SK-N-SH (cell line): ENCODE results near the gene VEGFA. TPM values are rescaled to one million over a fixed set of nuclear protein-coding genes. Genes with fewer than 3 reads are reported as not detected.

Source experiments
- CTCF ChIA-PET: fragments of 300-600, 350-600 bp; formaldehyde crosslinking; extraction: SDS; loops from one replicate; lab custom pipeline; 2021; lab: Yijun Ruan, JAX
- POLR2A ChIA-PET: fragments of 350-600 bp; sonication (Branson Sonifier 250); formaldehyde crosslinking; extraction: SDS; loops from one replicate; lab custom pipeline; 2020; ENCODE audit warnings: antibody characterized with exemption, inconsistent platforms; lab: Yijun Ruan, JAX
- DNase-seq: peaks from one replicate; pipeline ENCODE4 v3.0.0; 2012
- H2AFZ ChIP-seq: fragments of 200-600 bp; sonication (generic); 2 replicates; pipeline ENCODE4 v1.8.1; 2016; ENCODE audit warnings: antibody characterized with exemption, mild to moderate bottlenecking, low read depth
- H3F3A ChIP-seq: fragments of 200-600 bp; sonication (generic); replicated peaks from 2 replicates; pipeline ENCODE3; 2016; ENCODE audit warnings: antibody characterized with exemption, mild to moderate bottlenecking; ENCODE audit not compliant: insufficient read depth
- H3K27ac ChIP-seq, 2 experiments: fragments of 200-500 bp in 1 of 2; fragments of 200-600 bp in 1 of 2; sonication (Bioruptor generic) in 1 of 2; sonication (generic), shearing (Covaris generic) in 1 of 2; 2 replicates each; pipeline versions ENCODE4 v1.5.1 to v1.6.1; 2014 to 2016; ENCODE audit warnings: low read depth in 2 of 2, inconsistent platforms in 1 of 2, low read length in 1 of 2, mild to moderate bottlenecking in 1 of 2, mixed read lengths in 1 of 2
- H3K27me3 ChIP-seq: fragments of 200-600 bp; sonication (generic), shearing (Covaris generic); 2 replicates; pipeline ENCODE4 v1.6.1; 2016; ENCODE audit warnings: mixed run types; ENCODE audit not compliant: insufficient read depth
- H3K36me3 ChIP-seq, 2 experiments: fragments of 200-500 bp in 1 of 2; fragments of 200-600 bp in 1 of 2; sonication (Bioruptor generic) in 1 of 2; sonication (generic) in 1 of 2; replicated peaks in 1 of 2; 2 replicates each; pipeline versions ENCODE3 to v1.5.1; 2014 to 2016; ENCODE audit warnings: low read length in 1 of 2, mild to moderate bottlenecking in 1 of 2; ENCODE audit not compliant: insufficient read depth in 2 of 2, control insufficient read depth in 1 of 2
- H3K4me1 ChIP-seq, 2 experiments: fragments of 200-500 bp in 1 of 2; fragments of 200-600 bp in 1 of 2; sonication (Bioruptor generic) in 1 of 2; sonication (generic), shearing (Covaris generic) in 1 of 2; 2 replicates each; pipeline versions ENCODE4 v1.5.1 to v1.6.1; 2014 to 2016; ENCODE audit warnings: low read depth in 1 of 2, low read length in 1 of 2, mixed run types in 1 of 2; ENCODE audit not compliant: insufficient read depth in 2 of 2, control insufficient read depth in 1 of 2
- H3K4me2 ChIP-seq: fragments of 200-600 bp; sonication (generic), shearing (Covaris generic); 2 replicates; pipeline ENCODE4 v1.6.1; 2017; ENCODE audit warnings: mixed run types
- H3K4me3 ChIP-seq, 2 experiments: fragments of 200-500 bp in 1 of 2; fragments of 200-600 bp in 1 of 2; sonication (Bioruptor generic) in 1 of 2; sonication (generic), shearing (Covaris generic) in 1 of 2; 2 replicates each; pipeline versions ENCODE4 v1.5.1 to v1.8.1; 2014 to 2016; ENCODE audit warnings: low read depth in 2 of 2, inconsistent platforms in 1 of 2, low read length in 1 of 2, mild to moderate bottlenecking in 1 of 2, mixed read lengths in 1 of 2, moderate library complexity in 1 of 2
- H3K79me2 ChIP-seq: fragments of 200-600 bp; sonication (generic); 2 replicates; pipeline ENCODE4 v1.8.1; 2017; ENCODE audit warnings: mild to moderate bottlenecking; ENCODE audit not compliant: insufficient read depth
- H3K9ac ChIP-seq: fragments of 200-600 bp; sonication (generic); 2 replicates; pipeline ENCODE4 v1.6.1; 2017; ENCODE audit warnings: mixed run types
- H3K9me2 ChIP-seq: fragments of 200-600 bp; sonication (generic); 2 replicates; pipeline ENCODE4 v1.6.1; 2017; ENCODE audit warnings: mixed run types
- H3K9me3 ChIP-seq: fragments of 200-600 bp; sonication (generic); 2 replicates; pipeline ENCODE4 v1.6.1; 2017; ENCODE audit warnings: mixed run types, mild to moderate bottlenecking, moderate library complexity
- H4K20me1 ChIP-seq: fragments of 200-600 bp; sonication (generic); 2 replicates; pipeline ENCODE4 v1.6.1; 2017; ENCODE audit warnings: mild to moderate bottlenecking, mixed run types; ENCODE audit not compliant: insufficient read depth
- FOXM1 ChIP-seq: IDR thresholded peaks from 2 replicates; pipeline ENCODE4 v1.4.0; 2012; ENCODE audit warnings: low read depth, mild to moderate bottlenecking
- IRF3 ChIP-seq: fragments of 150-350 bp; IDR thresholded peaks from 2 replicates; pipeline ENCODE4 v1.6.1; 2016; ENCODE audit warnings: mild to moderate bottlenecking, low read depth, low read length
- JUND ChIP-seq: IDR thresholded peaks from 2 replicates; pipeline ENCODE4 v1.4.0; 2012
- MEF2A ChIP-seq: IDR thresholded peaks from 2 replicates; pipeline ENCODE4 v1.4.0; 2012; ENCODE audit warnings: low read depth, borderline replicate concordance
- MXI1 ChIP-seq: IDR thresholded peaks from 2 replicates; pipeline ENCODE4 v1.6.1; 2012; ENCODE audit warnings: mild to moderate bottlenecking, low read depth, low read length, improper control_type of control experiment
- NRF1 ChIP-seq: IDR thresholded peaks from 2 replicates; pipeline ENCODE4 v1.6.1; 2012; ENCODE audit warnings: low read depth, mild to moderate bottlenecking, low read length
- POLR2AphosphoS5 ChIP-seq: IDR thresholded peaks from 2 replicates; pipeline ENCODE4 v1.6.1; 2012; ENCODE audit warnings: low read depth, low read length
- RCOR1 ChIP-seq: fragments of 150-350 bp; IDR thresholded peaks from 2 replicates; pipeline ENCODE4 v1.6.1; 2017; ENCODE audit warnings: antibody characterized with exemption, low read length
- TAF1 ChIP-seq: IDR thresholded peaks from 2 replicates; pipeline ENCODE4 v1.6.1; 2012; ENCODE audit warnings: low read depth, mild to moderate bottlenecking, low read length, moderate library complexity, borderline replicate concordance
- TCF12 ChIP-seq: IDR thresholded peaks from 2 replicates; pipeline ENCODE4 v1.4.0; 2012
- WGBS: methylation state at CpG from one replicate; pipeline ENCODE4 v1.1.6; 2017; ENCODE audit warnings: low lambda C conversion rate; 5-methylcytosine and 5-hydroxymethylcytosine counted together
- polyA plus RNA-seq, 3 experiments: library from polyadenylated mRNA; depleted of rRNA; stranded (reverse); fragments of >200 nt; gene quantifications; 2 replicates each; pipeline ENCODE4 v1.2.3, GENCODE V29; 2012
- TF ChIP-seq, protein P1 (sequence below): IDR thresholded peaks from 2 replicates; pipeline ENCODE4 v1.6.1; 2012; ENCODE audit warnings: mild to moderate bottlenecking, low read depth, low read length, moderate library complexity
- TF ChIP-seq, protein P2 (sequence below): IDR thresholded peaks from 2 replicates; pipeline ENCODE4 v1.4.0; 2012; ENCODE audit warnings: low read depth

The VEGFA gene
- polyA plus RNA-seq, 1 of the 3 experiments (the other 2 are of a cell fraction), result 81.0 TPM

GRCh38 chr6:43771858-43772680, 2.1 kb downstream of the VEGFA start:
- Histone ChIP-seq H3K9me3 (no peaks in the 10 kb centered on the region; the same call in 1 of the 2 replicates), H3K9ac (peak overlapping the region; percentile 93), H4K20me1 (peaks cover 43% of the 10 kb centered on the region), H3K4me1 (peaks cover 23 to 60% of the 10 kb centered on the region in 2 experiments), H3F3A (no peaks in the 10 kb centered on the region), H3K79me2 (peaks cover 68% of the 10 kb centered on the region), H3K27ac (peak overlapping the region; percentile 85 to 93), H3K9me2 (no peaks in the 10 kb centered on the region), H3K4me3 (peak overlapping the region; percentile 94 to 95), H3K27me3 (no peaks in the 10 kb centered on the region), H3K36me3 (peaks cover 3 to 14% of the 10 kb centered on the region in 2 experiments), H3K4me2 (peak overlapping the region; percentile 99), H2AFZ (0 out of 2 replicates have a peak overlapping the region, but pooled peaks have one; percentile 59)
- TF ChIP-seq, protein P1, sequence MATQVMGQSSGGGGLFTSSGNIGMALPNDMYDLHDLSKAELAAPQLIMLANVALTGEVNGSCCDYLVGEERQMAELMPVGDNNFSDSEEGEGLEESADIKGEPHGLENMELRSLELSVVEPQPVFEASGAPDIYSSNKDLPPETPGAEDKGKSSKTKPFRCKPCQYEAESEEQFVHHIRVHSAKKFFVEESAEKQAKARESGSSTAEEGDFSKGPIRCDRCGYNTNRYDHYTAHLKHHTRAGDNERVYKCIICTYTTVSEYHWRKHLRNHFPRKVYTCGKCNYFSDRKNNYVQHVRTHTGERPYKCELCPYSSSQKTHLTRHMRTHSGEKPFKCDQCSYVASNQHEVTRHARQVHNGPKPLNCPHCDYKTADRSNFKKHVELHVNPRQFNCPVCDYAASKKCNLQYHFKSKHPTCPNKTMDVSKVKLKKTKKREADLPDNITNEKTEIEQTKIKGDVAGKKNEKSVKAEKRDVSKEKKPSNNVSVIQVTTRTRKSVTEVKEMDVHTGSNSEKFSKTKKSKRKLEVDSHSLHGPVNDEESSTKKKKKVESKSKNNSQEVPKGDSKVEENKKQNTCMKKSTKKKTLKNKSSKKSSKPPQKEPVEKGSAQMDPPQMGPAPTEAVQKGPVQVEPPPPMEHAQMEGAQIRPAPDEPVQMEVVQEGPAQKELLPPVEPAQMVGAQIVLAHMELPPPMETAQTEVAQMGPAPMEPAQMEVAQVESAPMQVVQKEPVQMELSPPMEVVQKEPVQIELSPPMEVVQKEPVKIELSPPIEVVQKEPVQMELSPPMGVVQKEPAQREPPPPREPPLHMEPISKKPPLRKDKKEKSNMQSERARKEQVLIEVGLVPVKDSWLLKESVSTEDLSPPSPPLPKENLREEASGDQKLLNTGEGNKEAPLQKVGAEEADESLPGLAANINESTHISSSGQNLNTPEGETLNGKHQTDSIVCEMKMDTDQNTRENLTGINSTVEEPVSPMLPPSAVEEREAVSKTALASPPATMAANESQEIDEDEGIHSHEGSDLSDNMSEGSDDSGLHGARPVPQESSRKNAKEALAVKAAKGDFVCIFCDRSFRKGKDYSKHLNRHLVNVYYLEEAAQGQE, result no peak
- TF ChIP-seq, protein P2, sequence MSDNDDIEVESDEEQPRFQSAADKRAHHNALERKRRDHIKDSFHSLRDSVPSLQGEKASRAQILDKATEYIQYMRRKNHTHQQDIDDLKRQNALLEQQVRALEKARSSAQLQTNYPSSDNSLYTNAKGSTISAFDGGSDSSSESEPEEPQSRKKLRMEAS, result peak; percentile 95
- TF ChIP-seq POLR2AphosphoS5, result no peak
- peak; percentile 51; the same call in 1 of the 2 replicates for TF ChIP-seq MXI1
- TF ChIP-seq MEF2A, result no peak
- TF ChIP-seq TCF12, result peak; percentile 22; the same call in 1 of the 2 replicates
- TF ChIP-seq FOXM1, result no peak
- no peak for TF ChIP-seq IRF3
- TF ChIP-seq RCOR1, result no peak
- no peak for TF ChIP-seq NRF1
- peak; percentile 21; the same call in 1 of the 2 replicates for TF ChIP-seq TAF1
- TF ChIP-seq JUND, result no peak
- ChIA-PET POLR2A (interaction anchor here (0.9 to 3.9 kb wide), 6 partner anchors 10 to 447 kb away, joined by 3 to 43 read pairs (median 9); no protein-coding TSS in a partner anchor), CTCF (interaction anchor here (0.6 to 9.3 kb wide), 30 partner anchors 11 to 308 kb away, joined by 3 to 140 read pairs (median 6); no protein-coding TSS in a partner anchor)
- DNase-seq, result peak; percentile 82
- 2% methylated on average over 37 of the region's 48 CpGs for WGBS
